Keratinocyte (primary cell): ENCODE data around the gene CCL4L2. TPM values are rescaled to one million over a fixed set of nuclear protein-coding genes. Genes with fewer than 3 reads are reported as not detected.
"Not testable (repeated sequence)": the region's sequence is repeated elsewhere in the genome, so short reads cannot be mapped to it uniquely, and the experiment has no call there.

Experiments used
- DNase-seq: peaks from one replicate; pipeline ENCODE4 v3.0.0-alpha.2; 2011; ENCODE audit warnings: low read depth, missing footprints, low spot score
- FAIRE-seq: peaks from 2 replicates; lab custom pipeline; 2011; peaks lifted over from hg19 to GRCh38; lab: Jason Lieb, UNC
- H2AFZ ChIP-seq: 2 replicates; pipeline ENCODE4 v1.6.0; 2012; ENCODE audit warnings: low read length, control low read depth, inconsistent platforms; ENCODE audit not compliant: control insufficient read depth
- H3K27ac ChIP-seq: 2 replicates; pipeline ENCODE4 v1.5.1; 2011; ENCODE audit warnings: low read length; ENCODE audit not compliant: control insufficient read depth, insufficient read depth
- H3K27me3 ChIP-seq: 3 replicates; pipeline ENCODE4 v1.6.0; 2011; ENCODE audit warnings: low read length; ENCODE audit not compliant: control insufficient read depth, insufficient read depth; ENCODE audit errors: extremely low read depth
- H3K36me3 ChIP-seq, 2 experiments: 2 replicates in 1 of 2; 3 replicates in 1 of 2; pipeline ENCODE4 v1.5.1; 2011; ENCODE audit warnings: low read length in 2 of 2, mild to moderate bottlenecking in 1 of 2; ENCODE audit not compliant: control insufficient read depth in 2 of 2, insufficient read depth in 2 of 2; ENCODE audit errors: extremely low read depth in 1 of 2
- H3K4me1 ChIP-seq: 3 replicates; pipeline ENCODE4 v1.5.1; 2011; ENCODE audit warnings: low read length; ENCODE audit not compliant: control insufficient read depth, insufficient read depth; ENCODE audit errors: extremely low read depth
- H3K4me2 ChIP-seq: 3 replicates; pipeline ENCODE4 v1.6.0; 2011; ENCODE audit warnings: low read depth, low read length; ENCODE audit not compliant: control insufficient read depth, insufficient read depth; ENCODE audit errors: extremely low read depth
- H3K4me3 ChIP-seq, 3 experiments: fragments of 200-600 bp in 1 of 3; sonication (generic) in 1 of 3; 2 replicates in 2 of 3; 3 replicates in 1 of 3; pipeline ENCODE4 v1.5.1; 2011 to 2016; ENCODE audit warnings: low read length in 3 of 3, mild to moderate bottlenecking in 3 of 3, control low read depth in 2 of 3, inconsistent platforms in 1 of 3, low read depth in 1 of 3, mixed read lengths in 1 of 3, mixed run types in 1 of 3, moderate library complexity in 1 of 3; ENCODE audit not compliant: control insufficient read depth in 2 of 3, insufficient read depth in 2 of 3; ENCODE audit errors: extremely low read depth in 1 of 3
- H3K79me2 ChIP-seq: 2 replicates; pipeline ENCODE4 v1.6.0; 2012; ENCODE audit warnings: low read length; ENCODE audit not compliant: control insufficient read depth, insufficient read depth
- H3K9ac ChIP-seq: 3 replicates; pipeline ENCODE4 v1.6.0; 2011; ENCODE audit warnings: low read length; ENCODE audit not compliant: control insufficient read depth, insufficient read depth; ENCODE audit errors: extremely low read depth
- H3K9me1 ChIP-seq: 3 replicates; pipeline ENCODE4 v1.6.0; 2011; ENCODE audit warnings: low read length; ENCODE audit not compliant: control insufficient read depth, insufficient read depth; ENCODE audit errors: extremely low read depth
- H3K9me3 ChIP-seq: 2 replicates; pipeline ENCODE4 v1.5.1; 2012; ENCODE audit warnings: low read depth, low read length; ENCODE audit not compliant: control insufficient read depth
- H4K20me1 ChIP-seq: 3 replicates; pipeline ENCODE4 v1.6.0; 2011; ENCODE audit warnings: low read length; ENCODE audit not compliant: control insufficient read depth, insufficient read depth; ENCODE audit errors: extremely low read depth
- CTCF ChIP-seq, 3 experiments: IDR thresholded peaks in 1 of 3; conservative IDR thresholded peaks in 1 of 3; optimal IDR thresholded peaks in 1 of 3; 2 replicates in 2 of 3; 3 replicates in 1 of 3; pipeline versions ENCODE3 to v1.5.1; 2011; ENCODE audit warnings: low read length in 3 of 3, mild to moderate bottlenecking in 3 of 3, moderate library complexity in 2 of 3, control low read depth in 1 of 3, inconsistent platforms in 1 of 3; ENCODE audit not compliant: insufficient read depth in 2 of 3; ENCODE audit errors: extremely low read depth in 1 of 3
- EZH2 ChIP-seq: IDR thresholded peaks from one replicate; pipeline ENCODE4 v1.6.1; 2012; ENCODE audit warnings: inconsistent platforms, mild to moderate bottlenecking, low read length, moderate library complexity
- dilution Hi-C: fragments of 300-500 bp; cut with MboI; formaldehyde crosslinking; loops from one replicate; pipeline ENCODE4 v1.7.0; 2020; ENCODE audit warnings: low sequenced_read_pairs; ENCODE audit not compliant: extremely low pct_ligation_motif_present
- polyA plus RNA-seq, 5 experiments: library from polyadenylated mRNA; depleted of rRNA in 3 of 5; stranded (reverse) in 3 of 5; stranded (forward) in 1 of 5; unstranded in 1 of 5; fragments of >200 nt; gene quantifications; 1 replicate in 1 of 5; 2 replicates in 3 of 5; 3 replicates in 1 of 5; pipeline versions ENCODE4 v1.2.1 to v1.2.3, GENCODE V29; 2011 to 2012; ENCODE audit warnings: missing spikeins in 2 of 5, low read depth in 1 of 5, low replicate concordance in 1 of 5

Gene CCL4L2
- polyA plus RNA-seq, 1 donor (not counting 4 experiments of a cell fraction or from before 2014, with no cell fraction given): not detected

- FAIRE-seq, H3K27ac ChIP-seq, H3K9me3 ChIP-seq, H3K9ac ChIP-seq, H3K4me3 ChIP-seq, H3K4me2 ChIP-seq, DNase-seq, H4K20me1 ChIP-seq, H3K79me2 ChIP-seq, H3K36me3 ChIP-seq, H3K27me3 ChIP-seq, dilution Hi-C loops, H2AFZ ChIP-seq, H3K9me1 ChIP-seq: not testable (repeated sequence)
- H3K4me1 ChIP-seq: peaks cover 12% of the 10 kb centered on the region
Measured at GRCh38 chr17:36187943-36188665, 22.8 kb upstream of the CCL4L2 start.

GRCh38 chr17:36188891-36189306, 22.0 kb upstream of the CCL4L2 start:
- no peaks in the 10 kb centered on the region for H3K27me3 ChIP-seq
- H3K4me2 ChIP-seq: no peak overlapping the region
- H2AFZ ChIP-seq: no peak overlapping the region
- dilution Hi-C loops: no loop called here
- no peak for FAIRE-seq
- no peaks in the 10 kb centered on the region for H3K36me3 ChIP-seq
- no peaks in the 10 kb centered on the region for H3K9me1 ChIP-seq
- H3K9ac ChIP-seq: no peak overlapping the region
- no peaks in the 10 kb centered on the region for H4K20me1 ChIP-seq
- no peaks in the 10 kb centered on the region for H3K79me2 ChIP-seq
- TF ChIP-seq EZH2 (no peak), CTCF (optimal IDR thresholded peaks at IDR 0.05 in 1 of 3, IDR thresholded peaks at IDR 0.05 in 1 of 3, conservative IDR thresholded peaks at IDR 0.05 in 1 of 3; ENCODE audit: extremely low read depth in 1 of 3, insufficient read depth in 2 of 3, low read length in 3 of 3) (no peak)
- DNase-seq: no peak
- no peak overlapping the region for H3K4me3 ChIP-seq
- H3K9me3 ChIP-seq: no peaks in the 10 kb centered on the region
- H3K27ac ChIP-seq: no peak overlapping the region
- H3K4me1 ChIP-seq: peaks cover 7% of the 10 kb centered on the region

- H3K9me1 ChIP-seq, H2AFZ ChIP-seq, H3K4me3 ChIP-seq, FAIRE-seq, DNase-seq, H3K27me3 ChIP-seq, dilution Hi-C loops, H3K9me3 ChIP-seq, H3K79me2 ChIP-seq, H3K9ac ChIP-seq, H3K27ac ChIP-seq, H3K4me2 ChIP-seq, H4K20me1 ChIP-seq, H3K4me1 ChIP-seq, H3K36me3 ChIP-seq: not testable (repeated sequence)
Measured at GRCh38 chr17:36189993-36190392, 20.9 kb upstream of the CCL4L2 start.

- H3K27me3 ChIP-seq, FAIRE-seq: not testable (repeated sequence)
Measured at GRCh38 chr17:36190549-36191330, 20.1 kb upstream of the CCL4L2 start.

More at GRCh38 chr17:36190549-36191330, 20.1 kb upstream of the CCL4L2 start:
- H3K9me1 ChIP-seq, H3K4me3 ChIP-seq, H3K9me3 ChIP-seq, DNase-seq, H3K36me3 ChIP-seq, dilution Hi-C loops, H3K4me2 ChIP-seq, H4K20me1 ChIP-seq, H3K79me2 ChIP-seq, H3K27ac ChIP-seq, H3K9ac ChIP-seq, H3K4me1 ChIP-seq, H2AFZ ChIP-seq: not testable (repeated sequence)
